Suprapubic skin (tissue), 4 donors: Measurements from ENCODE around the gene CAMK2A.

Source experiments
- CTCF ChIP-seq, 2 donors: fragments of 200-600 bp in 1 of 2; fragments of 450-650 bp in 1 of 2; sonication (generic) in 1 of 2; IDR thresholded peaks; one replicate each; pipeline ENCODE4 v1.5.1; 2016 to 2019; ENCODE audit warnings: antibody characterized with exemption in 2 of 2, mild to moderate bottlenecking in 1 of 2, moderate library complexity in 1 of 2
- EP300 ChIP-seq: sonication (generic); formaldehyde crosslinking; IDR thresholded peaks from one replicate; pipeline ENCODE4 v1.6.1; 2017; ENCODE audit warnings: antibody characterized with exemption
- POLR2A ChIP-seq, 2 donors: fragments of 450-650 bp; IDR thresholded peaks; one replicate each; pipeline ENCODE4 v1.6.1; 2017; ENCODE audit warnings: antibody characterized with exemption in 2 of 2, mild to moderate bottlenecking in 2 of 2, moderate library complexity in 2 of 2
- POLR2AphosphoS5 ChIP-seq, 3 donors: sonication (generic); formaldehyde crosslinking; IDR thresholded peaks; one replicate each; pipeline ENCODE4 v1.6.1; 2017; ENCODE audit warnings: antibody characterized with exemption in 3 of 3

- TF ChIP-seq CTCF (IDR thresholded peaks at IDR 0.05) (no peak), POLR2A (IDR thresholded peaks at IDR 0.05) (no peak), POLR2AphosphoS5 (IDR thresholded peaks at IDR 0.05) (no peak), EP300 (no peak)
These were observed 1.2 kb downstream of the CAMK2A start for GRCh38 chr5:150288361-150288760.
